Neural cell (in vitro differentiated cells): ENCODE results near the gene AGPAT4. TPM values are rescaled to one million over a fixed set of nuclear protein-coding genes. Genes with fewer than 3 reads are reported as not detected.

Source experiments
- H2AFZ ChIP-seq: fragments of 200-600, 300-800 bp; sonication (generic), shearing (Covaris generic); 2 replicates; pipeline ENCODE4 v1.6.0; 2014; ENCODE audit warnings: low read depth, mild to moderate bottlenecking, antibody characterized with exemption, low read length, moderate library complexity
- H3F3A ChIP-seq: fragments of 200-600 bp; shearing (Covaris generic); 2 replicates; pipeline ENCODE4 v1.6.1; 2016; ENCODE audit warnings: mild to moderate bottlenecking, moderate library complexity, mixed read lengths, antibody characterized with exemption, low read length; ENCODE audit not compliant: insufficient read depth, poor library complexity, severe bottlenecking
- H3K27ac ChIP-seq: fragments of 200-600, 300-800 bp; sonication (generic), shearing (Covaris generic); 2 replicates; pipeline ENCODE4 v1.5.1; 2014; ENCODE audit warnings: mild to moderate bottlenecking, low read length, moderate library complexity
- H3K27me3 ChIP-seq: fragments of 300-800, 200-600 bp; sonication (generic), shearing (Covaris generic); 2 replicates; pipeline ENCODE4 v1.6.0; 2014; ENCODE audit warnings: mild to moderate bottlenecking, low read depth, low read length, moderate library complexity; ENCODE audit not compliant: insufficient read depth
- H3K36me3 ChIP-seq: fragments of 300-800, 200-600 bp; sonication (generic), shearing (Covaris generic); 2 replicates; pipeline ENCODE4 v1.5.1; 2014; ENCODE audit warnings: mild to moderate bottlenecking, antibody characterized with exemption, low read length, moderate library complexity; ENCODE audit not compliant: insufficient read depth
- H3K4me2 ChIP-seq: fragments of 300-800, 200-600 bp; sonication (generic), shearing (Covaris generic); 2 replicates; pipeline ENCODE4 v1.6.0; 2014; ENCODE audit warnings: mild to moderate bottlenecking, low read length
- H3K4me3 ChIP-seq: fragments of 300-800, 200-600 bp; sonication (generic), shearing (Covaris generic); 2 replicates; pipeline ENCODE4 v1.5.1; 2014; ENCODE audit warnings: mild to moderate bottlenecking, low read length, moderate library complexity
- H3K79me2 ChIP-seq: fragments of 200-600 bp; shearing (Covaris generic); replicated peaks from 2 replicates; pipeline ENCODE4 v1.6.0; 2014; ENCODE audit warnings: mild to moderate bottlenecking, low read length, moderate library complexity; ENCODE audit not compliant: insufficient read depth
- H3K9ac ChIP-seq: fragments of 300-800, 200-600 bp; sonication (generic), shearing (Covaris generic); 2 replicates; pipeline ENCODE4 v1.6.1; 2016; ENCODE audit warnings: mild to moderate bottlenecking, low read length, mixed read lengths
- H3K9me2 ChIP-seq: fragments of 200-600 bp; shearing (Covaris generic); 2 replicates; pipeline ENCODE4 v1.6.1; 2016; ENCODE audit warnings: mild to moderate bottlenecking, low read length, mixed read lengths; ENCODE audit not compliant: insufficient read depth
- H3K9me3 ChIP-seq: fragments of 200-600, 300-800 bp; sonication (generic), shearing (Covaris generic); 2 replicates; pipeline ENCODE4 v1.6.1; 2016; ENCODE audit warnings: mild to moderate bottlenecking, mixed run types, low read length, moderate library complexity, mixed read lengths
- H4K20me1 ChIP-seq: fragments of 200-600 bp; shearing (Covaris generic); 2 replicates; pipeline ENCODE4 v1.6.1; 2016; ENCODE audit warnings: mild to moderate bottlenecking, mixed run types; ENCODE audit not compliant: insufficient read depth
- CTCF ChIP-seq: fragments of 450-650 bp; IDR thresholded peaks from 2 replicates; pipeline ENCODE4 v1.5.1; 2014; ENCODE audit warnings: antibody characterized with exemption, mild to moderate bottlenecking, moderate library complexity; ENCODE audit not compliant: poor library complexity, severe bottlenecking
- EP300 ChIP-seq: fragments of 450-650 bp; conservative IDR thresholded peaks from 2 replicates; pipeline ENCODE4 v1.6.1; 2014; ENCODE audit warnings: antibody characterized with exemption, mild to moderate bottlenecking, moderate library complexity; ENCODE audit not compliant: poor library complexity, severe bottlenecking
- EZH2 ChIP-seq: fragments of 200-600, 300-800 bp; shearing (Covaris generic), sonication (generic); IDR thresholded peaks from 2 replicates; pipeline ENCODE4 v1.6.1; 2014; ENCODE audit warnings: antibody characterized with exemption, low read length, borderline replicate concordance, mild to moderate bottlenecking; ENCODE audit not compliant: insufficient read depth, poor library complexity, severe bottlenecking
- MXI1 ChIP-seq: fragments of 450-650 bp; conservative IDR thresholded peaks from 2 replicates; pipeline ENCODE4 v1.6.1; 2014; ENCODE audit warnings: antibody characterized with exemption, mild to moderate bottlenecking; ENCODE audit not compliant: poor library complexity, severe bottlenecking
- POLR2AphosphoS5 ChIP-seq: IDR thresholded peaks from 2 replicates; pipeline ENCODE4 v1.6.1; 2012
- RAD21 ChIP-seq: fragments of 450-650 bp; conservative IDR thresholded peaks from 2 replicates; pipeline ENCODE4 v1.6.1; 2014; ENCODE audit warnings: antibody characterized with exemption, mild to moderate bottlenecking, moderate library complexity
- SMC3 ChIP-seq: fragments of 450-650 bp; conservative IDR thresholded peaks from 2 replicates; pipeline ENCODE4 v1.6.1; 2014; ENCODE audit warnings: antibody characterized with exemption, mild to moderate bottlenecking, moderate library complexity; ENCODE audit not compliant: poor library complexity
- TAF1 ChIP-seq: IDR thresholded peaks from 2 replicates; pipeline ENCODE4 v1.6.1; 2012; ENCODE audit warnings: low read depth
- polyA plus RNA-seq: library from polyadenylated mRNA; depleted of rRNA; stranded (reverse); fragments of >200 nt; gene quantifications from 2 replicates; pipeline ENCODE4 v1.2.3, GENCODE V29; 2014
- TF ChIP-seq, protein P1 (sequence below): IDR thresholded peaks from 2 replicates; pipeline ENCODE4 v1.6.1; 2012; ENCODE audit warnings: borderline replicate concordance

AGPAT4 gene
- polyA plus RNA-seq, 1 donor from 2014 or later = 42.6 TPM

DNA sequence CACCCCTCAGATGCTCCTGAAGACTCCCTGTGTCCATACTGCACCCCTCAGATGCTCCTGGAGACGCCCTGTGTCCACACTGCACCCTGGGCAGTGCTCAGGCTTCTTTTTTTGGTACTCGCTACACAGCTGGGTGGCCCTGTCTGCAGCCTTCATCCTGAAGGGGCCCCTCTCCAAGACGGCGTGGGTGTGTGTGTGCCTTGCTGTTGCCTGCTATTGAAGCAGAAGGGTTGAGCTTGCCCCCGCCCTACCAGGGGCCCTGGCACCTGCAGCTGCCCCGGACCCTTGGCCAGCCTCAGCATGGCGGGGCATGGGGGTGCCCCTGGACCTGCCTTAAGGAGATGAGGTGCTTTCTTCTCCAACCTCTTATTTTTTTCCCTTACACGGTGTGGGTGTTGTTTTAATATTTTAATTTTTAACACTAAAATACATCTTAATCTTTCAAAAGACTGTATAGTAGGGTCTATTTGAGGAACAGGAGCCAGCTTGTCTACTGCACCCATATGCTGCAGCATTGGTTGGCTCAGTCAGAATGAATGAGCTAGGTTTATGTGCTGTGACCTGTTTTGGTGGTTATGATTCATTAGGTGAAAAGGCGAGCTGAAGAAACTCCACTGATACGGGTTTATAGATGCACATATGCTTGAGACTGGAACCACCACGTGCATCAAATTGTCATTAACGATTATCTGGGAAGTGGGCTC is 135.9 kb downstream of the AGPAT4 start:
- Histone ChIP-seq H3K36me3 (peaks cover 4% of the 10 kb centered on the region), H3K27ac (no peak overlapping the region)

DNA sequence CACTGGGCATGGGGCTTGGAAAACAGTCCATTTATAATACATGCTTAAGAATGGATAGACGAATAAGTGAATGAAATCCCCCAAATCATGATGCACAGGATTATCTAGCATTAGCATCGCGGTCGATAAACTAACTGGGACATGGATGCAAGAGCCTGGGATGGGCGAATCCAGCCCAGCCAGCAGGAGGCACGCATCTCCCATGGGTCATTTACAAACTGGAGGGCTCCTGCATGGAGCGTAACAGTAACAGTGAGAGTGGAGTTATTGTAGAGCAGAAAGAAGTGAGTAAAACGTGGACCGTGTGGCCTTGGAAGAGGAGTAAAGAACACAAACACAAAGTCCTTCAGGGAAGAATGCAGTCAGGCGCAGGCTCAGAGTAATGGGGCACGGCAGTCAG is 136.5 kb downstream of the AGPAT4 start:
- peaks cover 4% of the 10 kb centered on the region for H3K36me3 ChIP-seq

More for the DNA sequence above, 135.9 kb downstream of the AGPAT4 start:
- no peaks in the 10 kb centered on the region for H3K9me2 ChIP-seq
- H3K9ac ChIP-seq = no peak overlapping the region
- no peaks in the 10 kb centered on the region for H3F3A ChIP-seq
- H3K79me2 ChIP-seq = no peaks in the 10 kb centered on the region
- no peak overlapping the region for H2AFZ ChIP-seq
- no peak for TF ChIP-seq EZH2
- TF ChIP-seq SMC3 = no peak
- no peak for TF ChIP-seq MXI1
- H4K20me1 ChIP-seq = no peaks in the 10 kb centered on the region
- H3K27me3 ChIP-seq = no peaks in the 10 kb centered on the region
- no peak overlapping the region for H3K4me3 ChIP-seq
- no peaks in the 10 kb centered on the region for H3K9me3 ChIP-seq
- H3K4me2 ChIP-seq = no peak overlapping the region

More for the DNA sequence above, 136.5 kb downstream of the AGPAT4 start:
- H3K9ac ChIP-seq = no peak overlapping the region
- no peaks in the 10 kb centered on the region for H3K79me2 ChIP-seq
- H3K27ac ChIP-seq = no peak overlapping the region
- no peaks in the 10 kb centered on the region for H3K27me3 ChIP-seq
- no peaks in the 10 kb centered on the region for H4K20me1 ChIP-seq
- H3K9me2 ChIP-seq = no peaks in the 10 kb centered on the region
- no peak for TF ChIP-seq RAD21
- TF ChIP-seq, protein P1, sequence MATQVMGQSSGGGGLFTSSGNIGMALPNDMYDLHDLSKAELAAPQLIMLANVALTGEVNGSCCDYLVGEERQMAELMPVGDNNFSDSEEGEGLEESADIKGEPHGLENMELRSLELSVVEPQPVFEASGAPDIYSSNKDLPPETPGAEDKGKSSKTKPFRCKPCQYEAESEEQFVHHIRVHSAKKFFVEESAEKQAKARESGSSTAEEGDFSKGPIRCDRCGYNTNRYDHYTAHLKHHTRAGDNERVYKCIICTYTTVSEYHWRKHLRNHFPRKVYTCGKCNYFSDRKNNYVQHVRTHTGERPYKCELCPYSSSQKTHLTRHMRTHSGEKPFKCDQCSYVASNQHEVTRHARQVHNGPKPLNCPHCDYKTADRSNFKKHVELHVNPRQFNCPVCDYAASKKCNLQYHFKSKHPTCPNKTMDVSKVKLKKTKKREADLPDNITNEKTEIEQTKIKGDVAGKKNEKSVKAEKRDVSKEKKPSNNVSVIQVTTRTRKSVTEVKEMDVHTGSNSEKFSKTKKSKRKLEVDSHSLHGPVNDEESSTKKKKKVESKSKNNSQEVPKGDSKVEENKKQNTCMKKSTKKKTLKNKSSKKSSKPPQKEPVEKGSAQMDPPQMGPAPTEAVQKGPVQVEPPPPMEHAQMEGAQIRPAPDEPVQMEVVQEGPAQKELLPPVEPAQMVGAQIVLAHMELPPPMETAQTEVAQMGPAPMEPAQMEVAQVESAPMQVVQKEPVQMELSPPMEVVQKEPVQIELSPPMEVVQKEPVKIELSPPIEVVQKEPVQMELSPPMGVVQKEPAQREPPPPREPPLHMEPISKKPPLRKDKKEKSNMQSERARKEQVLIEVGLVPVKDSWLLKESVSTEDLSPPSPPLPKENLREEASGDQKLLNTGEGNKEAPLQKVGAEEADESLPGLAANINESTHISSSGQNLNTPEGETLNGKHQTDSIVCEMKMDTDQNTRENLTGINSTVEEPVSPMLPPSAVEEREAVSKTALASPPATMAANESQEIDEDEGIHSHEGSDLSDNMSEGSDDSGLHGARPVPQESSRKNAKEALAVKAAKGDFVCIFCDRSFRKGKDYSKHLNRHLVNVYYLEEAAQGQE = no peak
- TF ChIP-seq TAF1 = no peak
- TF ChIP-seq EP300 = no peak
- TF ChIP-seq POLR2AphosphoS5 = no peak
- TF ChIP-seq MXI1 = no peak
- TF ChIP-seq SMC3 = no peak
- TF ChIP-seq EZH2 = no peak
- TF ChIP-seq CTCF = no peak
- H3K9me3 ChIP-seq = no peaks in the 10 kb centered on the region
- no peaks in the 10 kb centered on the region for H3F3A ChIP-seq
- no peak overlapping the region for H2AFZ ChIP-seq
- no peak overlapping the region for H3K4me2 ChIP-seq
- no peak overlapping the region for H3K4me3 ChIP-seq
